GM23248 (cell line): Measurements from ENCODE around the gene ZNF592.

Experiments used
- EZH2 ChIP-seq: fragments of 200-600 bp; sonication (generic); IDR thresholded peaks from 2 replicates; pipeline ENCODE4 v1.6.1; 2018; ENCODE audit warnings: antibody characterized with exemption, mild to moderate bottlenecking; ENCODE audit not compliant: insufficient read depth, poor library complexity, severe bottlenecking
- EZH2phosphoT487 ChIP-seq: fragments of 200-600 bp; sonication (generic); IDR thresholded peaks from 2 replicates; pipeline ENCODE4 v1.6.1; 2018; ENCODE audit warnings: antibody characterized with exemption, moderate library complexity, mild to moderate bottlenecking, low read depth; ENCODE audit not compliant: insufficient read depth

DNA sequence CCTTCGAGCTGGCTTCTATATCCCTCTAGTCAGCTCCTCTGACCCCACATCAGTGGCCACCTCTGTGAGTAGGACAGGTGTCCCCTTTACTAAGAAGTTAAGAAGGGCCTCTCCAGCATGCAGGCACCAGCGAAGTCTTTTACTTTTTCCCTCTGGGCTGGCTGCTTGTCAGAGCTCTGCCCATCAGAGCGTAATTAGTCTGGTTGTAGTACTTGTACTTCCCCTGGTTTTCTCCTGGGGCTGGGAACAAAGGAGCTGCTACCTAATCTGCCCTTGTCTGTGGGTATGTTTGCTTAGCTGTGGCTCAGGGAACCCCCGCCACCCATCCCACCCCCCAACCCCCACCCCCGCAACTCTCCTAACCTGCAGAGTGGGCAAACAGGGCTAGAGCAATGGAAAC, 41.4 kb downstream of the ZNF592 start:
- TF ChIP-seq EZH2 (no peak), EZH2phosphoT487 (no peak)
